H1 (cell line): ENCODE results near the gene TOMM6. TPM values are rescaled to one million over a fixed set of nuclear protein-coding genes. Genes with fewer than 3 reads are reported as not detected.

Experiments used
- BCL11A ChIP-seq, 2 experiments: IDR thresholded peaks; one replicate each; pipeline ENCODE4 v1.6.1; 2011; ENCODE audit warnings: low read depth in 2 of 2, low read length in 2 of 2, mild to moderate bottlenecking in 2 of 2
- BRCA1 ChIP-seq: IDR thresholded peaks from 2 replicates; pipeline ENCODE4 v1.6.1; 2012; ENCODE audit warnings: low read depth, low read length, improper control_type of control experiment
- CBX8 ChIP-seq: fragments of 300-800, 300-1000 bp; sonication (generic); IDR thresholded peaks from 2 replicates; pipeline ENCODE4 v1.7.1; 2016; ENCODE audit warnings: low read depth, low read length, borderline replicate concordance
- EGR1 ChIP-seq: IDR thresholded peaks from 2 replicates; pipeline ENCODE4 v1.6.1; 2011; ENCODE audit warnings: low read depth, low read length, borderline replicate concordance
- GABPA ChIP-seq: IDR thresholded peaks from 2 replicates; pipeline ENCODE4 v1.6.1; 2011; ENCODE audit warnings: mild to moderate bottlenecking, low read length, moderate library complexity, borderline replicate concordance; ENCODE audit not compliant: insufficient read depth
- JUND ChIP-seq: IDR thresholded peaks from 2 replicates; pipeline ENCODE4 v1.6.1; 2011; ENCODE audit warnings: mild to moderate bottlenecking, improper control_type of control experiment, low read length
- KDM4A ChIP-seq: IDR thresholded peaks from one replicate; pipeline ENCODE4 v1.7.1; 2012; ENCODE audit warnings: low read depth, mild to moderate bottlenecking, moderate library complexity, low read length, inconsistent platforms; ENCODE audit not compliant: severe bottlenecking
- KDM5A ChIP-seq: fragments of 200-600 bp; IDR thresholded peaks from 2 replicates; pipeline ENCODE4 v1.7.1; 2012; ENCODE audit warnings: mild to moderate bottlenecking, low read length, inconsistent platforms, mixed read lengths
- MAFK ChIP-seq: IDR thresholded peaks from 2 replicates; pipeline ENCODE4 v1.6.1; 2012; ENCODE audit warnings: low read depth, mild to moderate bottlenecking, improper control_type of control experiment, low read length
- NRF1 ChIP-seq: IDR thresholded peaks from 2 replicates; pipeline ENCODE4 v1.6.1; 2011; ENCODE audit warnings: mild to moderate bottlenecking, low read depth, low read length, improper control_type of control experiment
- PHF8 ChIP-seq: fragments of 200-600 bp; sonication (generic); conservative IDR thresholded peaks from 2 replicates; pipeline ENCODE4 v1.7.1; 2012; ENCODE audit warnings: low read depth, mild to moderate bottlenecking, inconsistent platforms, low read length, moderate library complexity
- RAD21 ChIP-seq, 2 experiments: IDR thresholded peaks in 1 of 2; conservative IDR thresholded peaks in 1 of 2; 2 replicates each; pipeline ENCODE4 v1.6.1; 2011; ENCODE audit warnings: low read depth in 2 of 2, low read length in 2 of 2, improper control_type of control experiment in 1 of 2, inconsistent platforms in 1 of 2, mild to moderate bottlenecking in 1 of 2, moderate library complexity in 1 of 2
- RFX5 ChIP-seq: IDR thresholded peaks from 2 replicates; pipeline ENCODE4 v1.6.1; 2011; ENCODE audit warnings: low read depth, low read length, improper control_type of control experiment, borderline replicate concordance
- RXRA ChIP-seq: IDR thresholded peaks from 2 replicates; pipeline ENCODE4 v1.6.1; 2011; ENCODE audit warnings: low read depth, mild to moderate bottlenecking, low read length, moderate library complexity; ENCODE audit not compliant: insufficient read depth
- SP2 ChIP-seq: IDR thresholded peaks from 2 replicates; pipeline ENCODE4 v1.6.1; 2012; ENCODE audit warnings: mild to moderate bottlenecking, low read length, inconsistent platforms
- SP4 ChIP-seq: IDR thresholded peaks from 2 replicates; pipeline ENCODE4 v1.6.1; 2012; ENCODE audit warnings: low read length, inconsistent platforms
- ZNF274 ChIP-seq: IDR thresholded peaks from 2 replicates; pipeline ENCODE4 v1.7.0; 2012; ENCODE audit warnings: low read length, borderline replicate concordance; ENCODE audit errors: extremely low read depth
- polyA plus RNA-seq, 7 experiments: library from polyadenylated mRNA; depleted of rRNA in 3 of 7; stranded (reverse) in 5 of 7; unstranded in 2 of 7; fragments of >200 nt in 5 of 7; fragments of 200-250 nt in 2 of 7; gene quantifications; 1 replicate in 5 of 7; 2 replicates in 1 of 7; 4 replicates in 1 of 7; pipeline versions ENCODE4 v1.2.1 to v1.2.3, GENCODE V29; 2011 to 2013; ENCODE audit warnings: missing spikeins in 2 of 7, mixed read lengths in 2 of 7
- total RNA-seq: library from RNA; stranded (reverse); fragmentation: NEBNext Ultra II Directional; extraction: Animal tissue kit (Norgen Biotek cat#: 25700); gene quantifications from 2 replicates; pipeline ENCODE4 v1.2.1, GENCODE V29; 2021
- TF ChIP-seq, protein P1 (sequence below), 3 experiments: IDR thresholded peaks; 1 replicate in 2 of 3; 2 replicates in 1 of 3; pipeline versions ENCODE4 v1.5.1 to v1.6.1; 2011; ENCODE audit warnings: low read length in 3 of 3, mild to moderate bottlenecking in 3 of 3, inconsistent platforms in 2 of 3, low read depth in 1 of 3, moderate library complexity in 1 of 3; ENCODE audit not compliant: insufficient read depth in 1 of 3; ENCODE audit errors: control extremely low read depth in 1 of 3
- TF ChIP-seq, protein P2 (sequence below): IDR thresholded peaks from 2 replicates; pipeline ENCODE4 v1.6.1; 2011; ENCODE audit warnings: low read depth, mild to moderate bottlenecking, low read length; ENCODE audit not compliant: insufficient read depth
- TF ChIP-seq, protein P3 (sequence below): IDR thresholded peaks from 2 replicates; pipeline ENCODE4 v1.6.1; 2012; ENCODE audit warnings: inconsistent platforms

TOMM6 gene
- total and polyA plus RNA-seq, 2 of the 8 experiments (the other 6 are each of a cell fraction or from before 2014, with no cell fraction given) = 228 to 560 TPM

DNA sequence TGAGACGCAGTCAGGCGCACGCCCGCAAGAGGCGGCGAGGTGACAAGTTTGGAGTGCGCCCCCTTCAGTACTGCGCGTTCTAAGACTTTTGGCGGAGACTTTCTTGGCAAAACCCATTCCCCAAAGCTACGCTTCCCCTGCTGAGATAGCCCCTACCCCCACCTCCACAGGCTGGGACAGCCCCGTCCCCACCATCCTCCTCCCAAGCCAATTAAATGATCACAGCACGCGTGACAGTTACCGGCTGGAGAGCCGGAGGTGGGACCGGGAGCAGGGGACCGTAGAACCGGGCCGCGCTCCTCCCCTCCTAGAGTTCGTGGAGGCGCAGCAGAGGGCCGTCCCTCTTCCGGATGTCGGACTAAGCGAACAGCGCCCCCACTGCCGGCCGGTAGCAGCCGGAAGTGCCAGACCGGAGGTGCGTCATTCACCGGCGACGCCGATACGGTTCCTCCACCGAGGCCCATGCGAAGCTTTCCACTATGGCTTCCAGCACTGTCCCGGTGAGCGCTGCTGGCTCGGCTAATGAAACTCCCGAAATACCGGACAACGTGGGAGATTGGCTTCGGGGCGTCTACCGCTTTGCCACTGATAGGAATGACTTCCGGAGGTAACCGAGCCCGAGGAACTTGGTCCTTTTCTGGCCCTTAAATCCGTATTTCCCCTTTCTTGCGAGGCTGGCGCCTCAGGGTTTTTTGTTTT lies at the start of gene TOMM6 (continued):
- TF ChIP-seq EGR1 (no peak), RFX5 (no peak), PHF8 (peak; percentile 94), GABPA (peak; percentile 96), ZNF274 (no peak), MAFK (no peak), CBX8 (no peak), SP2 (no peak), BCL11A (IDR thresholded peaks at IDR 0.05; ENCODE audit: low read depth in 2 of 2, low read length in 2 of 2) (no peak), JUND (no peak), NRF1 (no peak), KDM4A (peak; percentile 97), BRCA1 (no peak), KDM5A (peak; percentile 97), RAD21 (IDR thresholded peaks at IDR 0.05 in 1 of 2, conservative IDR thresholded peaks at IDR 0.05 in 1 of 2; ENCODE audit: low read depth in 2 of 2, low read length in 2 of 2) (peak; percentile 1 to 15; a peak in 2 of 4 replicates), RXRA (no peak), SP4 (0 out of 2 replicates have a peak, but pooled peaks have one; percentile 10)
- TF ChIP-seq, protein P1, sequence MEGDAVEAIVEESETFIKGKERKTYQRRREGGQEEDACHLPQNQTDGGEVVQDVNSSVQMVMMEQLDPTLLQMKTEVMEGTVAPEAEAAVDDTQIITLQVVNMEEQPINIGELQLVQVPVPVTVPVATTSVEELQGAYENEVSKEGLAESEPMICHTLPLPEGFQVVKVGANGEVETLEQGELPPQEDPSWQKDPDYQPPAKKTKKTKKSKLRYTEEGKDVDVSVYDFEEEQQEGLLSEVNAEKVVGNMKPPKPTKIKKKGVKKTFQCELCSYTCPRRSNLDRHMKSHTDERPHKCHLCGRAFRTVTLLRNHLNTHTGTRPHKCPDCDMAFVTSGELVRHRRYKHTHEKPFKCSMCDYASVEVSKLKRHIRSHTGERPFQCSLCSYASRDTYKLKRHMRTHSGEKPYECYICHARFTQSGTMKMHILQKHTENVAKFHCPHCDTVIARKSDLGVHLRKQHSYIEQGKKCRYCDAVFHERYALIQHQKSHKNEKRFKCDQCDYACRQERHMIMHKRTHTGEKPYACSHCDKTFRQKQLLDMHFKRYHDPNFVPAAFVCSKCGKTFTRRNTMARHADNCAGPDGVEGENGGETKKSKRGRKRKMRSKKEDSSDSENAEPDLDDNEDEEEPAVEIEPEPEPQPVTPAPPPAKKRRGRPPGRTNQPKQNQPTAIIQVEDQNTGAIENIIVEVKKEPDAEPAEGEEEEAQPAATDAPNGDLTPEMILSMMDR (IDR thresholded peaks at IDR 0.05; ENCODE audit: control extremely low read depth in 1 of 3, insufficient read depth in 1 of 3, low read depth in 1 of 3, low read length in 3 of 3) = peak; percentile 90 to 92 (median 90)
- TF ChIP-seq, protein P2, sequence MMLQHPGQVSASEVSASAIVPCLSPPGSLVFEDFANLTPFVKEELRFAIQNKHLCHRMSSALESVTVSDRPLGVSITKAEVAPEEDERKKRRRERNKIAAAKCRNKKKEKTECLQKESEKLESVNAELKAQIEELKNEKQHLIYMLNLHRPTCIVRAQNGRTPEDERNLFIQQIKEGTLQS = peak; percentile 88
- TF ChIP-seq, protein P3, sequence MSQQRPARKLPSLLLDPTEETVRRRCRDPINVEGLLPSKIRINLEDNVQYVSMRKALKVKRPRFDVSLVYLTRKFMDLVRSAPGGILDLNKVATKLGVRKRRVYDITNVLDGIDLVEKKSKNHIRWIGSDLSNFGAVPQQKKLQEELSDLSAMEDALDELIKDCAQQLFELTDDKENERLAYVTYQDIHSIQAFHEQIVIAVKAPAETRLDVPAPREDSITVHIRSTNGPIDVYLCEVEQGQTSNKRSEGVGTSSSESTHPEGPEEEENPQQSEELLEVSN = no peak
